Endothelial cell of umbilical vein (primary cell): ENCODE data around the gene ANXA4. TPM values are rescaled to one million over a fixed set of nuclear protein-coding genes. Genes with fewer than 3 reads are reported as not detected.

Experiments
- BruUV-seq: library from RNA; stranded (reverse); fragments of 400-500 nt; replicated peaks from 2 replicates; lab custom pipeline; 2021; lab: Mats Ljungman, UMichigan
- CTCF ChIA-PET: fragments of 300-600, 350-600 bp; sonication (Branson Sonifier 250); formaldehyde crosslinking; loops from one replicate; lab custom pipeline; 2021; ENCODE audit warnings: antibody characterized with exemption, inconsistent platforms; lab: Charles Lee
- POLR2A ChIA-PET: fragments of 300-600, 350-600 bp; sonication (Branson Sonifier 250); formaldehyde crosslinking; loops from one replicate; lab custom pipeline; 2021; ENCODE audit warnings: antibody characterized with exemption, inconsistent platforms; lab: Charles Lee
- DNase-seq: peaks from one replicate; pipeline ENCODE4 v3.0.0-alpha.2; 2011; ENCODE audit warnings: low read depth, low spot score
- FAIRE-seq: peaks from 2 replicates; lab custom pipeline; 2011; peaks lifted over from hg19 to GRCh38; lab: Jason Lieb, UNC
- H2AFZ ChIP-seq: 2 replicates; pipeline ENCODE4 v1.6.0; 2012; ENCODE audit warnings: low read depth, low read length, control low read depth, inconsistent platforms
- H3K27ac ChIP-seq: 2 replicates; pipeline ENCODE4 v1.5.1; 2011; ENCODE audit warnings: low read depth, mild to moderate bottlenecking, control low read depth, low read length, moderate library complexity; ENCODE audit not compliant: insufficient read depth
- H3K27me3 ChIP-seq, 2 experiments: 2 replicates each; pipeline versions ENCODE4 v1.6.0 to v1.6.1; 2011; ENCODE audit warnings: low read length in 2 of 2, mixed read lengths in 1 of 2; ENCODE audit not compliant: control insufficient read depth in 2 of 2, insufficient read depth in 2 of 2
- H3K36me3 ChIP-seq, 2 experiments: 2 replicates in 1 of 2; 3 replicates in 1 of 2; pipeline ENCODE4 v1.5.1; 2011; ENCODE audit warnings: low read length in 2 of 2, mild to moderate bottlenecking in 1 of 2, moderate library complexity in 1 of 2; ENCODE audit not compliant: control insufficient read depth in 2 of 2, insufficient read depth in 2 of 2; ENCODE audit errors: extremely low read depth in 1 of 2
- H3K4me1 ChIP-seq: 3 replicates; pipeline ENCODE4 v1.5.1; 2011; ENCODE audit warnings: mild to moderate bottlenecking, low read length; ENCODE audit not compliant: control insufficient read depth, insufficient read depth; ENCODE audit errors: extremely low read depth
- H3K4me2 ChIP-seq: 2 replicates; pipeline ENCODE4 v1.6.1; 2011; ENCODE audit warnings: low read length, control low read depth, mixed read lengths; ENCODE audit not compliant: insufficient read depth
- H3K4me3 ChIP-seq, 3 experiments: fragments of 200-600 bp in 1 of 3; sonication (generic), shearing (Covaris generic) in 1 of 3; replicated peaks in 1 of 3; 2 replicates each; pipeline ENCODE4 v1.5.1; 2011 to 2016; ENCODE audit warnings: control low read depth in 3 of 3, low read length in 3 of 3, mild to moderate bottlenecking in 2 of 3, inconsistent platforms in 1 of 3, low read depth in 1 of 3, moderate library complexity in 1 of 3; ENCODE audit not compliant: insufficient read depth in 1 of 3
- H3K79me2 ChIP-seq: 2 replicates; pipeline ENCODE4 v1.6.0; 2012; ENCODE audit warnings: low read length, inconsistent platforms; ENCODE audit not compliant: control insufficient read depth, insufficient read depth
- H3K9ac ChIP-seq: replicated peaks from 2 replicates; pipeline ENCODE3; 2011; ENCODE audit warnings: low read length, control low read depth; ENCODE audit not compliant: insufficient read depth; ENCODE audit errors: extremely low read depth
- H3K9me1 ChIP-seq: replicated peaks from 3 replicates; pipeline ENCODE4 v1.6.0; 2011; ENCODE audit warnings: mild to moderate bottlenecking, low read length; ENCODE audit not compliant: control insufficient read depth, insufficient read depth; ENCODE audit errors: extremely low read depth
- H3K9me3 ChIP-seq: replicated peaks from 2 replicates; pipeline ENCODE4 v1.5.1; 2012; ENCODE audit warnings: low read length, inconsistent platforms; ENCODE audit not compliant: control insufficient read depth, insufficient read depth
- H4K20me1 ChIP-seq: replicated peaks from 2 replicates; pipeline ENCODE3; 2011; ENCODE audit warnings: mild to moderate bottlenecking, low read length; ENCODE audit not compliant: control insufficient read depth, insufficient read depth; ENCODE audit errors: extremely low read depth
- EZH2 ChIP-seq: IDR thresholded peaks from 2 replicates; pipeline ENCODE4 v1.6.1; 2012; ENCODE audit warnings: borderline replicate concordance, low read depth, mild to moderate bottlenecking, moderate library complexity, low read length, inconsistent platforms; ENCODE audit not compliant: severe bottlenecking
- FOS ChIP-seq: IDR thresholded peaks from 2 replicates; pipeline ENCODE4 v1.6.1; 2011; ENCODE audit warnings: mild to moderate bottlenecking, low read length, moderate library complexity, borderline replicate concordance; ENCODE audit not compliant: insufficient read depth
- POLR2A ChIP-seq: IDR thresholded peaks from 2 replicates; pipeline ENCODE4 v1.6.1; 2012; ENCODE audit warnings: low read depth, mild to moderate bottlenecking, control low read depth, low read length
- POLR2AphosphoS5 ChIP-seq: IDR thresholded peaks from 2 replicates; pipeline ENCODE4 v1.6.1; 2012; ENCODE audit warnings: low read depth, mild to moderate bottlenecking, control low read depth, low read length, moderate library complexity; ENCODE audit not compliant: insufficient read depth
- dilution Hi-C: fragments of 300-500 bp; cut with MboI; formaldehyde crosslinking; loops from one replicate; pipeline ENCODE4 v1.15.0; 2019; ENCODE audit warnings: low sequenced_read_pairs; ENCODE audit not compliant: extremely low pct_ligation_motif_present
- intact Hi-C: fragments of 100-400 bp; cut with micrococcal nuclease; formaldehyde crosslinking; loops from one replicate; pipeline ENCODE4 v1.10.0; 2022
- polyA plus RNA-seq, 4 experiments: library from polyadenylated mRNA; depleted of rRNA in 3 of 4; stranded (reverse) in 3 of 4; unstranded in 1 of 4; fragments of >200 nt; gene quantifications; 2 replicates each; pipeline versions ENCODE4 v1.2.1 to v1.2.3, GENCODE V29; 2011 to 2012; ENCODE audit warnings: missing spikeins in 1 of 4
- total RNA-seq: library from RNA; stranded (reverse); gene quantifications from 2 replicates; pipeline ENCODE4 v1.2.3, GENCODE V29; 2021
- TF ChIP-seq, protein P1 (sequence below), 2 donors: IDR thresholded peaks; 1 replicate in 1 of 2; 2 replicates in 1 of 2; pipeline ENCODE4 v1.5.1; 2011; ENCODE audit warnings: low read length in 2 of 2, mild to moderate bottlenecking in 2 of 2, moderate library complexity in 2 of 2, control low read depth in 1 of 2, inconsistent platforms in 1 of 2, low read depth in 1 of 2; ENCODE audit not compliant: insufficient read depth in 1 of 2; ENCODE audit errors: extremely low read depth in 1 of 2

Gene ANXA4
- total and polyA plus RNA-seq, 2 donors (not counting 3 experiments of a cell fraction or from before 2014, with no cell fraction given): 29.4 to 79.6 TPM

DNA sequence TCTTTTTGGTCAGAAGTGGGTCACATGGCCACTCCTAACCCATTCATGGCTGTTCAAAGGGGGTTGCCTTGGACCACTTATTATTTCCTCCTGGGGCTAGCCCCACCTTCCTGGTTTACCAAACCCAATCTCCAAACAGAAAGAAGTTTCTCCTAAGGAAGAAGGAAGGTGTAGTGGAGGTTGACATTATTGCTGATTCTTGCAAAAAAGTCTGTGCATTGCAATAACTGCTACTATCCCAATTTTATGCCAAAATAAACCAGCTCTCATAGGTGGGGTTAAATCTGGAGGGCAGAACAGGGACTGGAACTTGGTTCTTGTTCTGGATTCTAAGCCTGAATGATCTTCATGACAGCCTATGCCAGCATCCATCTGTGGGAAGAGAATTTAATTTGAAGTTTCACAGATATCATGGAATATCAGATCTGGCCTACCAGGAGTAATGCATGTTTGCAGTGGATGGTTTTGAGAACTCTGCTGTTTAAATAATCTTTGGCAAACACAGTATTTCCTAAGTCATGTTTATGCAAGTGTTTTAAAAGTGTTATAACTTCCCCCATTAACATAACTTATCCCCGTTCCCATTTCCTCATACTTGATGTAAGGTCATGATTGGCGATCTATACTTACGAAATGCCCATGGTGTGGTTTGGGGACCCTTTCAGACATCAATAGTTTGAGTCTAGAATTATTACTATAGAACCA lies 11.9 kb downstream of the ANXA4 start:
- Histone ChIP-seq H3K9me3 (no peaks in the 10 kb centered on the region), H3K27ac (no peak overlapping the region), H3K36me3 (no peaks in the 10 kb centered on the region), H2AFZ (no peak overlapping the region), H3K4me3 (no peak overlapping the region), H3K4me1 (peaks cover 4% of the 10 kb centered on the region), H3K9ac (no peak overlapping the region), H3K79me2 (peaks cover 11% of the 10 kb centered on the region), H3K4me2 (no peak overlapping the region), H3K9me1 (no peaks in the 10 kb centered on the region), H3K27me3 (no peaks in the 10 kb centered on the region), H4K20me1 (peaks cover 2% of the 10 kb centered on the region)
- no TSS peak for BruUV-seq
- intact Hi-C loops (no loop called here), dilution Hi-C loops (no loop called here)
- DNase-seq (no peak), FAIRE-seq (no peak)
- ChIA-PET CTCF (interaction anchor here (1.2 kb wide), 1 partner anchor 9 kb away, joined by 3 read pairs; no protein-coding TSS in a partner anchor), POLR2A (no interaction called here)
- TF ChIP-seq EZH2: no peak
- no peak for TF ChIP-seq FOS
- TF ChIP-seq, protein P1, sequence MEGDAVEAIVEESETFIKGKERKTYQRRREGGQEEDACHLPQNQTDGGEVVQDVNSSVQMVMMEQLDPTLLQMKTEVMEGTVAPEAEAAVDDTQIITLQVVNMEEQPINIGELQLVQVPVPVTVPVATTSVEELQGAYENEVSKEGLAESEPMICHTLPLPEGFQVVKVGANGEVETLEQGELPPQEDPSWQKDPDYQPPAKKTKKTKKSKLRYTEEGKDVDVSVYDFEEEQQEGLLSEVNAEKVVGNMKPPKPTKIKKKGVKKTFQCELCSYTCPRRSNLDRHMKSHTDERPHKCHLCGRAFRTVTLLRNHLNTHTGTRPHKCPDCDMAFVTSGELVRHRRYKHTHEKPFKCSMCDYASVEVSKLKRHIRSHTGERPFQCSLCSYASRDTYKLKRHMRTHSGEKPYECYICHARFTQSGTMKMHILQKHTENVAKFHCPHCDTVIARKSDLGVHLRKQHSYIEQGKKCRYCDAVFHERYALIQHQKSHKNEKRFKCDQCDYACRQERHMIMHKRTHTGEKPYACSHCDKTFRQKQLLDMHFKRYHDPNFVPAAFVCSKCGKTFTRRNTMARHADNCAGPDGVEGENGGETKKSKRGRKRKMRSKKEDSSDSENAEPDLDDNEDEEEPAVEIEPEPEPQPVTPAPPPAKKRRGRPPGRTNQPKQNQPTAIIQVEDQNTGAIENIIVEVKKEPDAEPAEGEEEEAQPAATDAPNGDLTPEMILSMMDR (IDR thresholded peaks at IDR 0.05; ENCODE audit: extremely low read depth in 1 of 2, insufficient read depth in 1 of 2, low read depth in 1 of 2, low read length in 2 of 2): no peak
- TF ChIP-seq POLR2A: no peak
- TF ChIP-seq POLR2AphosphoS5: no peak
